ENCODE results near the gene FMNL2.

DNA sequence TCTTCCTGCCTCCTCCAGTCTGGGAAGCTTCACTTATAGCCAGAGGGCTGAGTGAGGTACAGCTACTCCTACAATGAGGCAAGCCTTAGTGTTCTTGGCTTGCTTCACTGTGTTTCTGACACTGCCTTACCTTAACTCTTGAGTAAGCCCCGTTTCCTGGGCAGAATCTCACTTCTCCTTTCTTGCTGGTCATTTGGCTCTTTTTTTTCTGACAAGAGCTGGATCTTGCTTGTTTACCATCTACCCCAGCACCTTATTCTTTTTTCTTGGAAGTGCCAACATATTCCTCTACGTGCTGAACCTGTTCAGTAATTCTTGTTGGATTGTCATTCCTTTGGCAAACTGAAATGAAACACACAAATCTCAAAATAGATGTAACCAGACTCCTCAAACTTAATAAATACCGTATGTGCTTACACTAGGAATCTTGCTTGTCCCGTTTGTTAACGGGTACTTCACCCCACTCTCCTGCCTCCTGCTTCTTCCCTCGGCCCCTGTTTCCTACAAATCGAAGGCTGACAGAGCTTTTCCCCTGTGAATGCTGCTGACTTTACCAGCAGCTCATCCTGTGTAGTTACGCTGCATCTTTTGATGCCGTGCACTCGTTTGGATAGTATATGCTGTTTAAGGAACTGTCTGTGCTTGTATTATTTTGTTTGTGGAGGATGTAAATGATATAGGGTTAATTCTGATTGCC, 132.2 kb downstream of the FMNL2 start:
- TF ChIP-seq FOXA1 (IDR thresholded peaks at IDR 0.05) (no peak), ELF4 (IDR thresholded peaks at IDR 0.05) (no peak), FOXK2 (IDR thresholded peaks at IDR 0.05) (no peak), SP1 (IDR thresholded peaks at IDR 0.05) (no peak), SUZ12 (IDR thresholded peaks at IDR 0.05) (no peak), BHLHE40 (IDR thresholded peaks at IDR 0.05; ENCODE audit: borderline replicate concordance) (no peak), HDGF (IDR thresholded peaks at IDR 0.05; ENCODE audit: borderline replicate concordance) (no peak), ARNT (IDR thresholded peaks at IDR 0.05) (no peak), FOXM1 (IDR thresholded peaks at IDR 0.05; ENCODE audit: borderline replicate concordance) (no peak), NFRKB (IDR thresholded peaks at IDR 0.05) (no peak), L3MBTL2 (conservative IDR thresholded peaks at IDR 0.05) (no peak)
- TF ChIP-seq, protein P1, sequence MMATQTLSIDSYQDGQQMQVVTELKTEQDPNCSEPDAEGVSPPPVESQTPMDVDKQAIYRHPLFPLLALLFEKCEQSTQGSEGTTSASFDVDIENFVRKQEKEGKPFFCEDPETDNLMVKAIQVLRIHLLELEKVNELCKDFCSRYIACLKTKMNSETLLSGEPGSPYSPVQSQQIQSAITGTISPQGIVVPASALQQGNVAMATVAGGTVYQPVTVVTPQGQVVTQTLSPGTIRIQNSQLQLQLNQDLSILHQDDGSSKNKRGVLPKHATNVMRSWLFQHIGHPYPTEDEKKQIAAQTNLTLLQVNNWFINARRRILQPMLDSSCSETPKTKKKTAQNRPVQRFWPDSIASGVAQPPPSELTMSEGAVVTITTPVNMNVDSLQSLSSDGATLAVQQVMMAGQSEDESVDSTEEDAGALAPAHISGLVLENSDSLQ (IDR thresholded peaks at IDR 0.05): no peak

All from HEK293T (cell line).